Measurements from ENCODE around the gene MYLK4.

Gene MYLK4

GRCh38 chr6:2663123-2663522 is 87.6 kb downstream of the MYLK4 start:
- DNase-seq (ENCODE audit: low read depth in 2 of 2), result no peak

DNA sequence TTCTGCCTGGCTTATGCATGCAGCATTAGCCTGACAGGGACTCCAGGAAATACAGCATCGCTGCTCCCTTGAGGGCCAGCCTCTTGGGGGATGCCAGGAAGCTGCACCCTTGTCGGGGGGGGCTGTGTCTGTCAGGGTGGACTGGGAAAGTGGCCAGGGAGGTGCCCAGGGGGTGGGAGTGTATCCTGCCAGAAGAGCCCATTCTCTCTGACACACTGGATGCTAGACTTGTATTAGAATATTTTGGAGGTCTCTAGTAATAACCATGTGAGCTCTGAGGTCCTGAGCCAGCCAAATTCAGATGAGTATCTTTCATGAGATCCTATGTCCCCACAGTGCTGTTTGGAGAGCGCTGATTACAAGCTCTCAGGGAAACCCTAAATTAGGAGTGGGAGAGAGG is 89.1 kb downstream of the MYLK4 start:
- DNase-seq (ENCODE audit: low read depth in 2 of 2), result no peak

DNA sequence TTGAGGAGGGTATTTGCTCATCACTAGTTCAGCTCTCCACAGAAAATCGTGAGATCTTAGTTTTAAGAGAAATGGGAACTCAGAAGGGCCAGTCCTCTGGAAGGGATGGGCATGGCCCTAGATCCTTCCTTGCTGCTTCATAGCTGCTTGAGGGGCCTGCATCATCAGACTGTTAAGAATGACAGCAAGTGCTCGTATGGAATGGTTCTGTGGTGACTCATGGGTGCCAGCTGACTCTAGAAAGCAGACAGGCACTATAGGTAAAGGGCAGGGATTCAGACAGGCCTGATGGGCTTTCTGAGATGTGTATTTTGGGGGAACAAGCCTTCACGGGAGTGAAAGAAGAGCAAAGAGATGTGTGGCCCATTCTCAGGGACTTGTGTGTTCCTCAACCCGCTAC is 90.8 kb downstream of the MYLK4 start:
- DNase-seq (ENCODE audit: low read depth in 2 of 2), result no peak

- no peak for DNase-seq (ENCODE audit: low read depth in 2 of 2)
Measured at GRCh38 chr6:2659381-2659780, 91.3 kb downstream of the MYLK4 start.

GRCh38 chr6:2658788-2659187 is 91.9 kb downstream of the MYLK4 start:
- no peak for DNase-seq (ENCODE audit: low read depth in 2 of 2)

DNA sequence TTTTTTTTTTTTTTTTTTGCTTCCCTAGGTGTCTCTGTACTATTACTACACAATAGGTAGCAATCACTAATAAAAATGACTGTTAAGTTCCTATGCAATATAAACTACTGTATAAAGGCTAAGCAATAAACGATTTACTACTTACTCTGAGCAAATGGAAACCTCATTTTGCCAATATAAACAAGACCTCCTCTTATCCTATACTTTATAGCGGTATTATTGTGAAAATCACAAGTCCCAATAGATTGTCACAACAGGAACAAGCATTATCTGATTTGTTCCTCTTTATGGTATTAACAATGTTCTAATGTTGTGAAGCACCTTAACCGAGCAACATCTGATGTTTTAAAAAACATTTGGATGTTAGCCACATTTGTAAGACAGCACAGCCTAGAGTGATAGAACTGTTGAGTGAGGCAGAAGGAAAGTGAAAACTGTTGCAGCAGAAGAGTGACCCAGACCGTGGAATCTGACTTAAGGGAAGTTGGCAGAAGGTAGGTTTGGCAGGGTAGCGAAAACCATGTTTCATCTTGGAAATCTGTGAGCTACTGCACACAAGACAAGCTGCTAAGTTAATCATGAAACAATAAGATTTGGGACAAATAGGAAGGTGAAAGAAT is 94.2 kb downstream of the MYLK4 start:
- no peak for DNase-seq (ENCODE audit: low read depth in 2 of 2)

GRCh38 chr6:2655844-2656433 is 94.8 kb downstream of the MYLK4 start:
- no peak for DNase-seq (ENCODE audit: low read depth in 2 of 2)

- DNase-seq (ENCODE audit: low read depth in 2 of 2), result no peak
Measured at GRCh38 chr6:2653369-2654032, 97.2 kb downstream of the MYLK4 start.

GRCh38 chr6:2652611-2653010 is 98.1 kb downstream of the MYLK4 start:
- no peak for DNase-seq (ENCODE audit: low read depth in 2 of 2)

- no peak for DNase-seq (ENCODE audit: low read depth in 2 of 2)
Measured at GRCh38 chr6:2651961-2652360, 98.8 kb downstream of the MYLK4 start.

- DNase-seq (ENCODE audit: low read depth in 2 of 2), result no peak
Measured at GRCh38 chr6:2651536-2651935, 99.2 kb downstream of the MYLK4 start.

DNA sequence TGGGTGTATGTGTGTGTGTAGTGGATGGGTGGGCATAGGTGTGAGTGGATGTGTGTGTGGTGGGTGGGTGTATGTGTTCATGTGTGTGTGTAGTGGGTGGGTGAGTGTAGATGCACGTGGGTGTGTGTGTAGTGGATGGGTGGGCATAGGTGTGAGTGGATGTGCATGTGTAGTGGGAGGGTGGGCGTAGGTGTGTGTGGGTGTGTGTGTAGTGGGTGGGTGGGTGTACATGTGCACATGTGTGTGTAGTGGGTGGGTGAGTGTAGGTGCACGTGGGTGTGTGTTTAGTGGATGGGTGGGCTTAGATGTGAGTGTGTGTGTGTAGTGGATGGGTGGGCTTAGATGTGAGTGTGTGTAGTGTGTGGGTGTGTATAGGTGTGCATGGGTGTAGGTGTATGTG is 104.4 kb downstream of the MYLK4 start:
- no peak for DNase-seq (ENCODE audit: low read depth in 2 of 2)

DNA sequence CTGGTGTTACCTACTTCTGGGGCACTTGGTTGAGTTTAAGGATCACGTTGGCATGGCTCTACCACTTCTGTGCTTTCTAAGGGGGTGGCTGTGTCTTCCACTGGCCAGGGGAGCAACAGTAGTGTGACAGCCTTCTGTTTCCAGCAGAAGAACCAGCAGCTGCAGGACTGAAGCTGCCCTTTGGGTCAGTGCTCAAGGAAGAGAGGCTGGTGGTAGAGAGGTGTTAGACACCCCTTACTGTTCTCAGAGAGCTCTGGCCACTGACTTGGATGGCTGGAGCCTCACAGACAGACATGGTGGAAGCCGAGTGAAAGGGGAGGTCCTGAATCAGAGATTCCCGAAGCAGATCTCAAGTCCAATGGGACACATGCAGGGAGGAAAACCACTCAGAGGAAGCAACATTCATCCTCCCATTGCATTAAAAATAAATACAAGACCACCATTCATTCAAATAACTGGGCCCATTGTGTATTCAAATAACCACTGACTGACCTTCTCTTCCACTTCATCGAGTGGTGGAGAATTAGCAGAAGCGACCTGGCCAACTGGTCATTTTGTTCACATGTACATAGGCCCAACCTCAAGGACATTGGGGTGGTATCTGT is 106.7 kb downstream of the MYLK4 start:
- no peak for DNase-seq (ENCODE audit: low read depth in 2 of 2)

DNA sequence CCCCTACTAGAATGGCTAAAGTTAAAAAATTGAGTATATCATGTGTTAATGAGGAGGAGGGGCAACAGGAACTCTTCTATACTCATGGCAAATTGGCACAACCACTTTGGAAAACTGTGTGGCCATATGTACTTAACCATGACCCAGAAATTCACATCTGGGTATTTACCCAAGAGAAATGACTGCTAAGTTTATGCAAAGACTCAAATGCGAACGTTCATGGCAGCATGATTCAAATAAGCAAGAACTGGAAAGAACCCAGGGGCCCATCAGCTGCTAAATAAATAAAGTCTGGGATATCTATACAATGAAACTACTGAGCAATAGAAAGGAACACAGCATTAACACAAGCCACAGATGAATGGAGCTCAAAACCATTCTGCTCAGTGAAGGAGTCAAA is 107.6 kb downstream of the MYLK4 start:
- DNase-seq (ENCODE audit: low read depth in 2 of 2), result no peak

DNA sequence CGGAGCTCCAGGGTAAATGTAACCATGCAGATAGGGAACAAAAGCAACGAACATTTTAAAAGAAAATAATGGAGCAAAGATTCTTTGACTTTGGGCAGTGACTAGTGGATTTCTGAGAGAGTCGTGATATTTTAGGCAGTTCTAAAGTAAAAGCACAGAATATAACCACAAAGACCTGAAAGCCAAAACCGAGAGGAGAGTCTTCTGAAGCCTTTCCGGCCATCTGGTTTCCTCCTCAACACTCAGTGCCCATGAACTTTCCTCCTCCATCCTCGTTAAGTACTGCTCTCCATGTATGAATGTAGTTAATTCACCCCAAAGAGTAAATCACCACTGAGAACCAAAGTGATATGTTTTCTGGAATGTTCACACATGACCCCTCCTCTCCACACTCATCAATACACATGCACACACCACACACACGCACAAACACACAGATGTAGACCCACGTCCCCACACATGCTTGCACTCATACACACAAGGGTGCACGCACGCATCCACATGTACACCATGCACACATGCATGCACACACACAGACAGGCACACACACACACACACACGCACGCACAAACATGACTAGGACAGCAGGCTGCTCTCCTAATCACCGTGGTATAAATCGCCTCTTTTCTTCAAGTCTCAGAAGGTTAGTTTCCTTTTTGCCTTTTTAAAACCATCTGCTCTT is 109.5 kb downstream of the MYLK4 start:
- DNase-seq (ENCODE audit: low read depth in 2 of 2), result no peak

GRCh38 chr6:2640551-2640950 is 110.2 kb downstream of the MYLK4 start:
- DNase-seq (ENCODE audit: low read depth in 2 of 2), result no peak

DNA sequence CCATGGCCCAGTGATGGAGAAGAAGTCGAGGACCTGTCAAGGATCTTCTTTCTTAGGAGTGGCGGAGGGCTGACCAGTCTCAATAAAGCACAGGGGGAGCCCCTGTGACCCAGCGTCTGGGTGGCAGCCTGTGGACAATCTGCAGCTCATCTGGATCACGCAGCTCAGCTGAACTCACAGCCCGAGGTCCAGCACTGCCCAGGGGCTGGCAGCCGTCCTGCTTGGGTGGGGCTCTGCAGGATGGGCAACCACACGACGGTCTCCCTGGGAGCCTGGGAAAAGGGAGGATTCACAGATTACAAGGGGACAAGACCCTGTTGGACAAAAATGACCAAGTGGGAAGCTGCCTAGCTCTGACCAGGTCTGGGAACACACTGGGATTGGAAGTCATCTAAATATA is 110.8 kb downstream of the MYLK4 start:
- DNase-seq (ENCODE audit: low read depth in 2 of 2), result no peak

- no peak for DNase-seq (ENCODE audit: low read depth in 2 of 2)
Measured at GRCh38 chr6:2639167-2639566, 111.6 kb downstream of the MYLK4 start.

GRCh38 chr6:2636672-2637071 is 114.0 kb downstream of the MYLK4 start:
- no peak for DNase-seq (ENCODE audit: low read depth in 2 of 2)

DNA sequence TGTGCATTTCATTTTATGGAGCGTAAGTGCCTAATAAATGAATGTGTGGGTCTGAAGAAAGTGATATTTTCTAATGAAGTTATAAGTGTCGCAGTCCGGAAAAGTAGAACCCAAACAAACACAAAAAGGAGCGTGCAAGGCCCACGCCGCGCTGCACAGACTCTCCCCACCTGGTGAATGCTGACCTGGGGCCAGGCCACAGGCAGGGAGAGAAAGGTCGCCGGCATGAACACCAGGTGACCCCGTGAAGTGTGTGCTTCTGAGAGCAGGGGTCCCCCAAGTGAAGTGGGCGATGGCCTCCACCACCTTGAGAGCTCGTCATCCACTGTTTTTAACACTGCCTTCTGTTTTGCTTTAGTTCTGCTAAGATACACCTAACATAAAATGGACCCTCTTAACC is 114.8 kb downstream of the MYLK4 start:
- DNase-seq (ENCODE audit: low read depth in 2 of 2), result no peak

- DNase-seq (ENCODE audit: low read depth in 2 of 2), result peak; percentile 74 to 79
Measured at GRCh38 chr6:2634139-2634964, 116.4 kb downstream of the MYLK4 start.

GRCh38 chr6:2633736-2634135 is 117.0 kb downstream of the MYLK4 start:
- no peak for DNase-seq (ENCODE audit: low read depth in 2 of 2)
